Measurements from ENCODE around the gene EGR4. TPM values are rescaled to one million over a fixed set of nuclear protein-coding genes. Genes with fewer than 3 reads are reported as not detected.

Gene EGR4
- total and polyA plus RNA-seq, 8 donors: 0.05 to 0.31 TPM; not detected in 6

DNA sequence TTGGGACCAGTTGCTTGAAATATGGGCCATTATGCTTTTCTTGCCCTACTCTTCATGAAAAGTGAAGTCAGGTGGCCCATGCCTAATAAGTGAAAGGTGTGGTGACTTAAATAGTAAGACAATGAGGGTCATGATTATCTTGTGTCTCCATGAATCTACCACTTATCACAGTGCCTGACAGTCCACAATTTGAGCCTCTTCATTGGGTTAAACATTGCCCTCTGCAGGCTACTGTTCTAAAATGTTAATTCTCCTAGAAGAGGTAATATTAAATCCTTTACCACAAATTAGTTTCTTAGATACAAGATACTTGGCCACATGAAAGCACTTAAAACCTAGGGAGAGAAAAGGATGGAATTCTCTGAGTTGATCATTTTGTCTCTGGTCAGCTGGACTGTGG, 4.0 kb downstream of the EGR4 start:
- Histone ChIP-seq H3K27me3 (peaks cover 16 to 98% (median 43%) of the 10 kb centered on the region in 3 donors), H3K4me1 (peaks cover 26 to 43% (median 39%) of the 10 kb centered on the region in 4 donors), H3K36me3 (no peaks in the 10 kb centered on the region), H3K27ac (no peak overlapping the region), H3K9me3 (peaks cover 0 to 2% (median under 1%) of the 10 kb centered on the region in 4 donors), H3K4me3 (no peak overlapping the region)
- DNase-seq: no peak
- intact Hi-C loops (cut with DNase I; ENCODE audit: low total_unique reads): no loop called here
- TF ChIP-seq, protein P1, sequence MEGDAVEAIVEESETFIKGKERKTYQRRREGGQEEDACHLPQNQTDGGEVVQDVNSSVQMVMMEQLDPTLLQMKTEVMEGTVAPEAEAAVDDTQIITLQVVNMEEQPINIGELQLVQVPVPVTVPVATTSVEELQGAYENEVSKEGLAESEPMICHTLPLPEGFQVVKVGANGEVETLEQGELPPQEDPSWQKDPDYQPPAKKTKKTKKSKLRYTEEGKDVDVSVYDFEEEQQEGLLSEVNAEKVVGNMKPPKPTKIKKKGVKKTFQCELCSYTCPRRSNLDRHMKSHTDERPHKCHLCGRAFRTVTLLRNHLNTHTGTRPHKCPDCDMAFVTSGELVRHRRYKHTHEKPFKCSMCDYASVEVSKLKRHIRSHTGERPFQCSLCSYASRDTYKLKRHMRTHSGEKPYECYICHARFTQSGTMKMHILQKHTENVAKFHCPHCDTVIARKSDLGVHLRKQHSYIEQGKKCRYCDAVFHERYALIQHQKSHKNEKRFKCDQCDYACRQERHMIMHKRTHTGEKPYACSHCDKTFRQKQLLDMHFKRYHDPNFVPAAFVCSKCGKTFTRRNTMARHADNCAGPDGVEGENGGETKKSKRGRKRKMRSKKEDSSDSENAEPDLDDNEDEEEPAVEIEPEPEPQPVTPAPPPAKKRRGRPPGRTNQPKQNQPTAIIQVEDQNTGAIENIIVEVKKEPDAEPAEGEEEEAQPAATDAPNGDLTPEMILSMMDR (IDR thresholded peaks at IDR 0.05): no peak
- TF ChIP-seq EP300 (IDR thresholded peaks at IDR 0.05): no peak

DNA sequence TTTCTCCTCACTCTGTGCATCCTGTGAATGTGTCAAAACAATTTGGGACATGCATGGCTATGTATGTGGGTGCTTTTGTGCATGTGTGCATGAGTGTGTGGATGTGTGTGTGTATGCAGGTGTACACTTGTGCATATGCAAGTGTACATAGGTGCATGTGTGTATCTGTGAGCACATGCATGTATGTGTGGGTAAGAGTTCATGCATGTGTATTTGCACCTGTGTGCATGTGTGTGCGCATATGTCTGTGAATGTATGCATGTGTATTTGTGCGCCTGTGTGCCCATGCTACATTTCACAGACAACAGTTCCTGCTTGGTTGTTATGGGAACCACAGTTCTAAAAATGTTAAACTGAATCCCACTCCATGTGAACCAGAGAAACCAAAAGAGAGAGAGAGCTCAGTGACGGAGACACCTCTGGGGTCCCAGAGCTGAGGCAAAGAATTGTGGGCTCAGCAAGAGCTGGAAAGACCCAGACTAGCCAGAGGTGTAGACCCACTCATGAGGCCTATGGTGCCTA, 7.2 kb downstream of the EGR4 start:
- TF ChIP-seq POLR2AphosphoS5 (IDR thresholded peaks at IDR 0.05) (no peak), EP300 (IDR thresholded peaks at IDR 0.05) (no peak), POLR2A (IDR thresholded peaks at IDR 0.05) (no peak)
- TF ChIP-seq, protein P1 (IDR thresholded peaks at IDR 0.05): no peak
- H3K36me3 ChIP-seq: no peaks in the 10 kb centered on the region
- H3K4me3 ChIP-seq: no peak overlapping the region
- peaks cover 0 to 78% (median 19%) of the 10 kb centered on the region in 3 donors for H3K27me3 ChIP-seq
- intact Hi-C loops (cut with DNase I; ENCODE audit: low total_unique reads): no loop called here
- no peak overlapping the region for H3K27ac ChIP-seq
- no peak for DNase-seq
- 83 to 94% (median 90%) methylated on average over 3 of the region's 3 CpGs for WGBS, 5 donors
- H3K9me3 ChIP-seq: no peaks in the 10 kb centered on the region
- H3K4me1 ChIP-seq: peaks cover 17 to 27% (median 26%) of the 10 kb centered on the region in 4 donors

DNA sequence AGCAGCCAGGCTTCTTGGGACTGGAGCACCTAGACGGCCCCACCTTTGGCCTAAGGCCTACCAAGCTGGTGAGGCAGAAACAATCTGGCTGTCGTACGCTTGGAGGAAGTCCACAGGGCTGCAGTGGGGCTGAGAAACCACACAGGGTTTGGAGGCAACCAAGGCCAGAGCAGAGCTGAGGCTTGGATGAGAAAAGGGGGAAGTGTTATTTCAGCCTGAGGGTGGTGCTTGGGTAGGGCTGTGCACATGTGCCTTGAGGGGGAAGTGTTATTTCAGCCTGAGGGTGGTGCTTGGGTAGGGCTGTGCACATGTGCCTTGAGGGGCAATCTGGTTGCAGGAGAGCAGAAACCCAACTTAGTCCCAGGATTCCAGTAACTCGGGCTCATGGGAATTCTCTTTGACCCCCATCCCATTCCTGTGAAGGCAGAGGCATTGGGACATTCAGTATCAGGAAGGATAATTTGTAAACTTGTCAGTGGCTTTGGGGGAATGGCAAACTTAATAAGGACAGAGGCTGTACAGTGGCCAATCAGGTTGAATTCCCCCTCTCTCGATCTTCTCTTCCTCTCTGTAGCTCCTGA, 8.1 kb downstream of the EGR4 start:
- Histone ChIP-seq H3K36me3 (no peaks in the 10 kb centered on the region), H3K9me3 (no peaks in the 10 kb centered on the region), H3K27me3 (peaks cover 0 to 68% (median 10%) of the 10 kb centered on the region in 3 donors), H3K4me3 (peak overlapping the region; percentile 63 to 92 (median 81)), H3K4me1 (peaks cover 14 to 25% (median 23%) of the 10 kb centered on the region in 4 donors), H3K27ac (peak overlapping the region in 1 of 5 donors; percentile 50)
- TF ChIP-seq POLR2A (IDR thresholded peaks at IDR 0.05): no peak
- TF ChIP-seq, protein P1 (IDR thresholded peaks at IDR 0.05): no peak
- no peak for TF ChIP-seq EP300 (IDR thresholded peaks at IDR 0.05)
- TF ChIP-seq POLR2AphosphoS5 (IDR thresholded peaks at IDR 0.05): no peak
- intact Hi-C loops (cut with DNase I; ENCODE audit: low total_unique reads): no loop called here
- DNase-seq: peak in 1 of 2 donors; percentile 45
- WGBS, 5 donors: 38 to 50% (median 48%) methylated on average over 5 of the region's 5 CpGs

DNA sequence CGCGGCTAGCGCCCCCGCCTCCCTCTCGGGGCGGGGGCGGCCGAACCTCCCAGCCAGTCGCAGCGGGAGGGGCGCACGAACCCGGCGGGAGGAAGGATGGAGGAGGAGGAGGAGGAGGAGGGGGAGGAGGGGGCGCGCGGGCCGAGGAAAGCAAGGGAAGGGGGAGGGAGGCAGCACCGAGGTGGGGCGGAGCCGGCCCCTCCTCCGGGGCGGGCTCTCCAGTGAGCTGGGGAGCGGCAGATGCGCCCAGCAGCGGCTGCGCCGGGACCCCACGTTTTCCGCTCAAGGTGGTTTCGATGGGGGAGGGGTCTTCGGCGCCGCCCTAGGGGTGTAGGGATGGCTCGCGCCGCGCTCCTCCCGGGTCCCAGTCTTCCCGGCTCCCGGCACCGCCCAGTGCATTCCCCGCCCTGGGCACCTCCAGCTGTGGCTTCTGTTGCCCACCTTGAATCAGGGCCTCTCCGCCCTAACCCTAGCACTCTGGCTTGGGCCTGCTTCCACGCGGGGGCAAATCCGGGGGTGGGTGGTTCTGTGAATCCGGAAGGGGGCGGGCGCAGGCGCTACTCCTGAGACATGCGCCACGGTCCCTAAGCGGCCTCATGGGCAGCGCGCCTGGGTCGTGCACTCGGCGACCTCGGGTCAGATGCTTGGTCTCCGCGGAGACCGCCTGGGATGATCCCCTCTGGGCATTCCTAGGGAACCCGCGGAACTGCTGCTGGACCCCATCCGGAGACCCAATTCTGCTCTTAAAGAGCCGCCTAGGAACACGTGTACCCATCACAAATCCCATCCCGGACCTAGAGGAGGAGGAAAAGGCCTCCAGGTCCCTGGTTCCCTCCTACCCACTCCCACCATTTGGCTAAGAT, 8.8 kb downstream of the EGR4 start, which contains the start of gene FBXO41:
Gene FBXO41, minus strand, starts transcription at position 183 of the 863 bp plus-strand sequence. CDS start 14,848 bp downstream, outside the sequence.
- DNase-seq: peak in 1 of 2 donors; percentile 77
- Histone ChIP-seq H3K27ac (peak within 1 kb of the TSS in 4 of 5 donors; percentile 22 to 50 (median 29)), H3K4me1 (peaks cover 14 to 25% (median 23%) of the 10 kb centered on the region in 4 donors), H3K27me3 (peaks cover 0 to 61% (median 9%) of the 10 kb centered on the region in 3 donors), H3K4me3 (peak within 1 kb of the TSS; percentile 63 to 92 (median 81)), H3K36me3 (no peaks in the 10 kb centered on the region), H3K9me3 (no peaks in the 10 kb centered on the region)
- intact Hi-C loops (cut with DNase I; ENCODE audit: low total_unique reads): no loop called here
- 1 to 2% (median 2%) methylated on average over 20 to 67 of the region's 69 CpGs for WGBS, 5 donors
- TF ChIP-seq POLR2A (IDR thresholded peaks at IDR 0.05) (no peak), POLR2AphosphoS5 (IDR thresholded peaks at IDR 0.05) (no peak), EP300 (IDR thresholded peaks at IDR 0.05) (no peak)
- TF ChIP-seq, protein P1 (IDR thresholded peaks at IDR 0.05): no peak
